Heart left ventricle (tissue), 16 donors: ENCODE measurements around the gene RTN4RL2. TPM values are rescaled to one million over a fixed set of nuclear protein-coding genes. Genes with fewer than 3 reads are reported as not detected.
A peak's percentile ranks its signal among the peaks of the same experiment; 100 is the strongest.

ENCODE experiments used
- ATAC-seq, 4 donors: fragments of 200-7000 bp; cut with Tn5 transposase; one replicate each; pipeline ENCODE4 v1.9.1; 2020 to 2022; ENCODE audit warnings: moderate library complexity in 4 of 4, mild to moderate bottlenecking in 3 of 4, moderate number of reproducible peaks in 1 of 4
- DNase-seq, 5 donors: peaks; one replicate each; pipeline ENCODE4 v3.0.0-alpha.2; 2020
- H3K27ac ChIP-seq, 12 donors: fragments of 200-600 bp; sonication (generic) in 4 of 12; one replicate each; pipeline versions ENCODE4 v1.5.0 to v1.8.0; 2016 to 2022; ENCODE audit warnings: mild to moderate bottlenecking in 2 of 12
- H3K27me3 ChIP-seq, 9 donors: fragments of 200-600 bp; sonication (generic) in 2 of 9; one replicate each; pipeline versions ENCODE4 v1.5.1 to v1.8.0; 2016 to 2022; ENCODE audit warnings: mild to moderate bottlenecking in 3 of 9
- H3K36me3 ChIP-seq, 9 donors: fragments of 200-600 bp; sonication (generic) in 2 of 9; one replicate each; pipeline versions ENCODE4 v1.5.0 to v1.8.0; 2018 to 2022; ENCODE audit warnings: mild to moderate bottlenecking in 2 of 9
- H3K4me1 ChIP-seq, 12 donors: fragments of 200-600 bp; sonication (generic) in 4 of 12; one replicate each; pipeline versions ENCODE4 v1.5.0 to v1.8.0; 2016 to 2022; ENCODE audit warnings: mild to moderate bottlenecking in 3 of 12
- H3K4me3 ChIP-seq, 12 donors: fragments of 200-600 bp; sonication (generic) in 4 of 12; one replicate each; pipeline versions ENCODE4 v1.5.0 to v1.8.0; 2017 to 2022; ENCODE audit warnings: mild to moderate bottlenecking in 9 of 12, moderate library complexity in 4 of 12
- H3K9me3 ChIP-seq, 12 donors: fragments of 200-600 bp; sonication (generic) in 4 of 12; one replicate each; pipeline versions ENCODE4 v1.5.0 to v1.8.0; 2016 to 2022; ENCODE audit warnings: mild to moderate bottlenecking in 1 of 12
- CTCF ChIP-seq, 12 donors: fragments of 200-600 bp; sonication (generic) in 4 of 12; IDR thresholded peaks; one replicate each; pipeline versions ENCODE4 v1.5.0 to v1.8.0; 2018 to 2022; ENCODE audit warnings: antibody characterized with exemption in 12 of 12, mild to moderate bottlenecking in 5 of 12
- POLR2A ChIP-seq, 2 donors: fragments of 450-650 bp; IDR thresholded peaks; one replicate each; pipeline ENCODE4 v1.6.1; 2017; ENCODE audit warnings: antibody characterized with exemption in 2 of 2, mild to moderate bottlenecking in 2 of 2, moderate library complexity in 2 of 2
- WGBS, 4 donors: extraction: QIAGEN DNeasy Blood & Tissue Kit in 2 of 4; methylation state at CpG; one replicate each; pipeline versions ENCODE4 v1.1.5 to v1.1.7; 2013 to 2018; 5-methylcytosine and 5-hydroxymethylcytosine counted together
- intact Hi-C, 10 donors: fragments of 100-400 bp; cut with DNase I; formaldehyde crosslinking; loops; one replicate each; pipeline versions ENCODE4 v1.11.1 to v1.14.2; 2022
- polyA plus RNA-seq, 2 donors: library from polyadenylated mRNA; stranded (reverse); fragments of 200-250 nt; gene quantifications; one replicate each; pipeline ENCODE4 v1.2.3, GENCODE V29; 2013
- total RNA-seq, 9 donors: library from RNA; depleted of rRNA in 2 of 9; stranded (reverse); fragments of >200 nt in 2 of 9; fragmentation: NEBNext Ultra II Directional in 3 of 9; extraction: Animal tissue kit (Norgen Biotek cat#: 25700) in 3 of 9; gene quantifications; one replicate each; pipeline versions ENCODE4 v1.1.0 to v1.2.4, GENCODE V29; 2016 to 2023
- donor health status: ischemic (EF 13 %, LVEDD 7.1; RV severe dilation, severe dysfunction).
- donor health status: healthy with polysubstance abuse.
- donor health status: DM: no; HTN: yes; CAD: no.
- donor health status: DM: no; HTN: no; CAD: no.
- donor health status: ischemic (EF 25% LVEDD 6.9; RV normal size, moderate dysfunction).
- donor health status: ischemic (EF 25% LVEDD 5.7; RV mildly dilated, moderate dysfunction).
- donor health status: healthy.
- donor health status: DM: yes; HTN: yes; CAD: no.
- donor health status: ischemic (EF 35%, LVEDD 5.7; RV mildly dilated, moderate dysfunction).
- donor health status: nonischemic (EF 11% LVEDD 7.7; RV severe dilation, severe dysfunction).
- donor health status: DM: yes; HTN: yes; CAD: no.
- donor health status: PGD.
- donor health status: ischemic (EF 29% LVEDD 5.4; RV normal size, mild dysfunction).
- donor health status: nonischemic (EF 23%, LVEDD 6.1; RV moderate dilation, normal function).

The RTN4RL2 gene
- total and polyA plus RNA-seq, 11 donors: 0.58 to 2.1 (median 1.1) TPM

GRCh38 chr11:57471496-57471895 is 11.2 kb downstream of the RTN4RL2 start:
- DNase-seq (no peak), ATAC-seq (no peak)
- H3K27ac ChIP-seq: no peak overlapping the region
- H3K36me3 ChIP-seq: no peaks in the 10 kb centered on the region
- H3K4me1 ChIP-seq: peaks cover 3 to 26% (median 12%) of the 10 kb centered on the region in 12 donors
- no peak for TF ChIP-seq POLR2A (IDR thresholded peaks at IDR 0.05)
- no peak overlapping the region for H3K4me3 ChIP-seq
- H3K9me3 ChIP-seq: no peaks in the 10 kb centered on the region
- peaks cover 0 to 8% (median 0%) of the 10 kb centered on the region in 9 donors for H3K27me3 ChIP-seq
- WGBS, 4 donors: 79 to 98% (median 93%) methylated on average over 3 of the region's 3 CpGs
- intact Hi-C loops: no loop called here

GRCh38 chr11:57473285-57473841 is 13.0 kb downstream of the RTN4RL2 start:
- no peak for TF ChIP-seq POLR2A (IDR thresholded peaks at IDR 0.05)
- TF ChIP-seq CTCF (IDR thresholded peaks at IDR 0.05): no peak
- peaks cover 3 to 31% (median 15%) of the 10 kb centered on the region in 12 donors for H3K4me1 ChIP-seq
- peaks cover 0 to 14% (median 0%) of the 10 kb centered on the region in 9 donors for H3K27me3 ChIP-seq
- DNase-seq (no peak), ATAC-seq (no peak)
- intact Hi-C loops: no loop called here
- H3K36me3 ChIP-seq: no peaks in the 10 kb centered on the region
- WGBS, 4 donors: 40 to 57% (median 53%) methylated on average over 6 of the region's 6 CpGs
- H3K27ac ChIP-seq: no peak overlapping the region
- no peaks in the 10 kb centered on the region for H3K9me3 ChIP-seq
- H3K4me3 ChIP-seq: no peak overlapping the region

- intact Hi-C loops: no loop called here
- no peaks in the 10 kb centered on the region for H3K9me3 ChIP-seq
- 39 to 67% (median 60%) methylated on average over 8 to 9 of the region's 9 CpGs for WGBS, 4 donors
- no peak overlapping the region for H3K4me3 ChIP-seq
- ATAC-seq: peak in 2 of 4 donors; percentile 12 to 28
- H3K4me1 ChIP-seq: peaks cover 3 to 31% (median 15%) of the 10 kb centered on the region in 12 donors
- no peaks in the 10 kb centered on the region for H3K36me3 ChIP-seq
- TF ChIP-seq CTCF (IDR thresholded peaks at IDR 0.05) (no peak), POLR2A (IDR thresholded peaks at IDR 0.05) (no peak)
- no peak for DNase-seq
- peaks cover 0 to 14% (median 0%) of the 10 kb centered on the region in 9 donors for H3K27me3 ChIP-seq
- H3K27ac ChIP-seq: no peak overlapping the region
These were observed 13.9 kb downstream of the RTN4RL2 start for GRCh38 chr11:57474017-57474802.

GRCh38 chr11:57474803-57475115 is 14.4 kb downstream of the RTN4RL2 start:
- Histone ChIP-seq H3K27ac (no peak overlapping the region), H3K9me3 (no peaks in the 10 kb centered on the region), H3K27me3 (peaks cover 0 to 14% (median 0%) of the 10 kb centered on the region in 9 donors), H3K36me3 (no peaks in the 10 kb centered on the region), H3K4me3 (no peak overlapping the region), H3K4me1 (peaks cover 3 to 31% (median 15%) of the 10 kb centered on the region in 12 donors)
- no peak for ATAC-seq
- no peak for TF ChIP-seq POLR2A (IDR thresholded peaks at IDR 0.05)
- TF ChIP-seq CTCF (IDR thresholded peaks at IDR 0.05): no peak
- DNase-seq: no peak
- 58 to 82% (median 65%) methylated on average over 5 of the region's 5 CpGs for WGBS, 4 donors
- intact Hi-C loops: loop anchor here in 2 of 10 donors (5.0 kb wide), 1 partner anchor 127 kb away; no protein-coding TSS in a partner anchor
